H1 (cell line): Measurements from ENCODE around the gene WNT5A. TPM values are rescaled to one million over a fixed set of nuclear protein-coding genes. Genes with fewer than 3 reads are reported as not detected.

Experiments used
- EZH2 ChIP-seq: fragments of 200-600 bp; sonication (generic); IDR thresholded peaks from 2 replicates; pipeline ENCODE4 v1.7.1; 2012; ENCODE audit warnings: low read depth, mild to moderate bottlenecking, moderate library complexity, low read length, inconsistent platforms; ENCODE audit not compliant: severe bottlenecking
- NRF1 ChIP-seq: IDR thresholded peaks from 2 replicates; pipeline ENCODE4 v1.6.1; 2011; ENCODE audit warnings: mild to moderate bottlenecking, low read depth, low read length, improper control_type of control experiment
- POLR2A ChIP-seq, 2 experiments: IDR thresholded peaks; 1 replicate in 1 of 2; 2 replicates in 1 of 2; pipeline ENCODE4 v1.6.1; 2011; ENCODE audit warnings: low read depth in 2 of 2, low read length in 2 of 2, mild to moderate bottlenecking in 2 of 2; ENCODE audit errors: control extremely low read depth in 1 of 2
- RXRA ChIP-seq: IDR thresholded peaks from 2 replicates; pipeline ENCODE4 v1.6.1; 2011; ENCODE audit warnings: low read depth, mild to moderate bottlenecking, low read length, moderate library complexity; ENCODE audit not compliant: insufficient read depth
- SRF ChIP-seq: IDR thresholded peaks from 2 replicates; pipeline ENCODE4 v1.6.1; 2011; ENCODE audit warnings: mild to moderate bottlenecking, low read depth, low read length, moderate library complexity
- ZNF274 ChIP-seq: IDR thresholded peaks from 2 replicates; pipeline ENCODE4 v1.7.0; 2012; ENCODE audit warnings: low read length, borderline replicate concordance; ENCODE audit errors: extremely low read depth
- polyA plus RNA-seq, 7 experiments: library from polyadenylated mRNA; depleted of rRNA in 3 of 7; stranded (reverse) in 5 of 7; unstranded in 2 of 7; fragments of >200 nt in 5 of 7; fragments of 200-250 nt in 2 of 7; gene quantifications; 1 replicate in 5 of 7; 2 replicates in 1 of 7; 4 replicates in 1 of 7; pipeline versions ENCODE4 v1.2.1 to v1.2.3, GENCODE V29; 2011 to 2013; ENCODE audit warnings: missing spikeins in 2 of 7, mixed read lengths in 2 of 7
- total RNA-seq: library from RNA; stranded (reverse); fragmentation: NEBNext Ultra II Directional; extraction: Animal tissue kit (Norgen Biotek cat#: 25700); gene quantifications from 2 replicates; pipeline ENCODE4 v1.2.1, GENCODE V29; 2021

The WNT5A gene
- total and polyA plus RNA-seq, 2 of the 8 experiments (the other 6 are each of a cell fraction or from before 2014, with no cell fraction given), result 3.9 to 5.6 TPM

- TF ChIP-seq POLR2A (IDR thresholded peaks at IDR 0.05; ENCODE audit: control extremely low read depth in 1 of 2, low read depth in 2 of 2, low read length in 2 of 2), result no peak
- no peak for TF ChIP-seq EZH2
- no peak for TF ChIP-seq RXRA
- TF ChIP-seq SRF, result no peak
- TF ChIP-seq ZNF274, result no peak
- no peak for TF ChIP-seq NRF1
Observed at GRCh38 chr3:55531321-55531720, 44.2 kb upstream of the WNT5A start (continued).
